GM23338 (cell line): ENCODE measurements around the gene TEX44. TPM values are rescaled to one million over a fixed set of nuclear protein-coding genes. Genes with fewer than 3 reads are reported as not detected.
A peak's percentile ranks its signal among the peaks of the same experiment; 100 is the strongest.

Source experiments
- ATAC-seq: fragments of 200-7000 bp; cut with Tn5 transposase; 3 replicates; pipeline ENCODE4 v1.9.1; 2020
- DNase-seq: peaks from one replicate; pipeline ENCODE4 v3.0.0-alpha.2; 2015; ENCODE audit warnings: low spot score
- H2AFZ ChIP-seq: fragments of 200-600 bp; sonication (generic); 2 replicates; pipeline ENCODE4 v1.8.0; 2016; ENCODE audit warnings: antibody characterized with exemption, mild to moderate bottlenecking, moderate library complexity
- H3F3A ChIP-seq: fragments of 200-600 bp; sonication (generic); replicated peaks from 2 replicates; pipeline ENCODE4 v1.8.0; 2017; ENCODE audit warnings: antibody characterized with exemption, mixed run types, low read depth
- H3K27ac ChIP-seq: fragments of 200-600 bp; sonication (generic); 2 replicates; pipeline ENCODE4 v1.6.1; 2016; ENCODE audit warnings: low read depth
- H3K27me3 ChIP-seq: fragments of 200-600 bp; sonication (generic); 2 replicates; pipeline ENCODE4 v1.8.0; 2016; ENCODE audit warnings: mild to moderate bottlenecking, mixed run types, moderate library complexity; ENCODE audit not compliant: insufficient read depth
- H3K36me3 ChIP-seq: fragments of 200-600 bp; sonication (generic); 2 replicates; pipeline ENCODE4 v1.8.0; 2016; ENCODE audit warnings: mild to moderate bottlenecking; ENCODE audit not compliant: insufficient read depth
- H3K4me1 ChIP-seq: fragments of 200-600 bp; sonication (generic); 2 replicates; pipeline ENCODE4 v1.8.0; 2016; ENCODE audit warnings: mild to moderate bottlenecking, moderate library complexity; ENCODE audit not compliant: insufficient read depth
- H3K4me2 ChIP-seq: fragments of 200-600 bp; sonication (generic); 2 replicates; pipeline ENCODE4 v1.7.1; 2017; ENCODE audit warnings: mixed run types
- H3K4me3 ChIP-seq: fragments of 200-600 bp; sonication (generic); 2 replicates; pipeline ENCODE4 v1.6.1; 2016; ENCODE audit warnings: mixed run types
- H3K79me2 ChIP-seq: fragments of 200-600 bp; sonication (generic); replicated peaks from 2 replicates; pipeline ENCODE4 v1.8.0; 2017; ENCODE audit warnings: mild to moderate bottlenecking; ENCODE audit not compliant: insufficient read depth
- H3K9me2 ChIP-seq: fragments of 200-600 bp; sonication (generic); 2 replicates; pipeline ENCODE4 v1.8.0; 2017; ENCODE audit not compliant: insufficient read depth
- H4K20me1 ChIP-seq: fragments of 200-600 bp; sonication (generic); replicated peaks from 2 replicates; pipeline ENCODE4 v1.8.0; 2017; ENCODE audit warnings: mild to moderate bottlenecking; ENCODE audit not compliant: insufficient read depth
- H3K27ac Mint-ChIP-seq: 2 replicates; pipeline ENCODE4 v1.8.0; 2020; ENCODE audit warnings: inconsistent platforms, mild to moderate bottlenecking, moderate library complexity, mixed read lengths
- H3K27me3 Mint-ChIP-seq: 3 replicates; pipeline ENCODE4 v1.8.0; 2022; ENCODE audit warnings: low read depth, mild to moderate bottlenecking, moderate library complexity, mixed read lengths, inconsistent platforms; ENCODE audit not compliant: insufficient read depth, poor library complexity
- H3K36me3 Mint-ChIP-seq: 3 replicates; pipeline ENCODE4 v1.8.0; 2021; ENCODE audit warnings: low read depth, mild to moderate bottlenecking, inconsistent platforms, moderate library complexity, mixed read lengths
- H3K4me1 Mint-ChIP-seq: 3 replicates; pipeline ENCODE4 v1.8.0; 2020; ENCODE audit warnings: mild to moderate bottlenecking, inconsistent platforms, mixed read lengths
- H3K4me3 Mint-ChIP-seq: 3 replicates; pipeline ENCODE4 v1.8.0; 2021; ENCODE audit warnings: moderate library complexity, mild to moderate bottlenecking, inconsistent platforms, mixed read lengths
- H3K9me3 Mint-ChIP-seq: 3 replicates; pipeline ENCODE4 v1.8.0; 2020; ENCODE audit warnings: moderate library complexity, mild to moderate bottlenecking, inconsistent platforms, mixed read lengths
- CREB1 ChIP-seq: fragments of 250-450 bp; sonication (Bioruptor Pico); IDR thresholded peaks from 2 replicates; pipeline ENCODE4 v1.5.0; 2020; ENCODE audit warnings: low read depth, mild to moderate bottlenecking, moderate library complexity
- CTCF ChIP-seq, 2 experiments: fragments of 200-600 bp in 1 of 2; sonication (generic) in 1 of 2; conservative IDR thresholded peaks; 2 replicates each; pipeline versions ENCODE4 v1.5.1 to v1.6.1; 2016 to 2017; ENCODE audit warnings: antibody characterized with exemption in 2 of 2, low read depth in 2 of 2, mild to moderate bottlenecking in 2 of 2, moderate library complexity in 1 of 2
- JUNB ChIP-seq: IDR thresholded peaks from one replicate; pipeline ENCODE4 v1.6.1; 2016; ENCODE audit warnings: antibody characterized with exemption; ENCODE audit not compliant: unreplicated experiment
- NANOG ChIP-seq: IDR thresholded peaks from 2 replicates; pipeline ENCODE4 v1.6.1; 2016; ENCODE audit warnings: antibody characterized with exemption, borderline replicate concordance
- POLR2AphosphoS5 ChIP-seq: IDR thresholded peaks from 2 replicates; pipeline ENCODE4 v1.6.1; 2016; ENCODE audit warnings: antibody characterized with exemption, low read depth
- REST ChIP-seq: IDR thresholded peaks from one replicate; pipeline ENCODE4 v1.6.1; 2018; ENCODE audit warnings: antibody characterized with exemption; ENCODE audit not compliant: unreplicated experiment
- polyA plus RNA-seq: library from polyadenylated mRNA; unstranded; fragments of >200 nt; fragmentation: Nextera tagmentation; extraction: Ambion mirVana; gene quantifications from 2 replicates; pipeline ENCODE4 v1.2.1, GENCODE V29; 2016
- total RNA-seq: library from RNA; depleted of rRNA; stranded (reverse); fragments of >200 nt; shearing (Covaris generic); gene quantifications from 2 replicates; pipeline ENCODE4 v1.2.3, GENCODE V29; 2014

TEX44 gene
- total and polyA plus RNA-seq, 2 experiments from 2014 or later, result not detected

- peaks cover 55% of the 10 kb centered on the region for H3K4me1 Mint-ChIP-seq
- Histone ChIP-seq H3K79me2 (no peaks in the 10 kb centered on the region), H3K4me3 (peak overlapping the region; percentile 74), H3K4me2 (peak overlapping the region; percentile 94), H3K27ac (peak overlapping the region; percentile 100), H3K27me3 (no peaks in the 10 kb centered on the region), H3K9me2 (no peaks in the 10 kb centered on the region), H3K36me3 (no peaks in the 10 kb centered on the region), H4K20me1 (no peaks in the 10 kb centered on the region), H3K4me1 (peaks cover 45% of the 10 kb centered on the region), H3F3A (peaks cover 47% of the 10 kb centered on the region), H2AFZ (0 out of 2 replicates have a peak overlapping the region, but pooled peaks have one; percentile 28)
- DNase-seq (peak; percentile 62), ATAC-seq (peak; percentile 2)
- TF ChIP-seq REST (no peak), CTCF (conservative IDR thresholded peaks at IDR 0.05; ENCODE audit: low read depth in 2 of 2) (peak; percentile 10 to 41; a peak in 2 of 4 replicates), CREB1 (CRISPR knock-in tag) (no peak), POLR2AphosphoS5 (peak; percentile 29; the same call in 1 of the 2 replicates), NANOG (no peak)
- H3K27ac Mint-ChIP-seq, result peak overlapping the region; percentile 99
- H3K36me3 Mint-ChIP-seq, result no peaks in the 10 kb centered on the region
- H3K9me3 Mint-ChIP-seq, result peaks cover 2% of the 10 kb centered on the region; the same call in 2 of the 3 replicates
- peak overlapping the region; percentile 78 for H3K4me3 Mint-ChIP-seq
- H3K27me3 Mint-ChIP-seq, result peaks cover 36% of the 10 kb centered on the region
These were observed 22.5 kb downstream of the TEX44 start for GRCh38 chr2:231615058-231615671.

DNA sequence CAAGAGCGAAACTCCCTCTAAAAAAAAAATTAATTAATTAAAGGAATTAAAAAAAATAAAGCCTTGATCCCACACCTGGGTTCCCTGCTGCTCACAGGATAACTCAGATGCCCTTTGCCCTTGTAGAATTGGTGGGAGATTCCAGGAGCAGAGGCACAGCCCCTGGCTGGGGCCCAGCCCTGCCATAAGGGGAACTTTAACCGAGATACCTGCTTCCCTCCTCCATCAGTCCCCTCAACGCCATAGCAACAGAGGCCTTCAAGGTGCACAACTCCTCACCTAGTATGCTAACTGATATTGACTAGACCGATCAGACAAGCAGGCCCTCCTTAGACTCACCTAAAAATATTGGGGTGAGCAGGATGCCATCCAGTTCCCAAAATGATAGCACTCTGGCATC, 23.6 kb downstream of the TEX44 start:
- no peaks in the 10 kb centered on the region for H3K36me3 Mint-ChIP-seq
- Histone ChIP-seq H3K4me2 (no peak overlapping the region), H3K27ac (no peak overlapping the region), H4K20me1 (no peaks in the 10 kb centered on the region), H3K4me1 (peaks cover 47% of the 10 kb centered on the region), H3K27me3 (no peaks in the 10 kb centered on the region), H3K4me3 (no peak overlapping the region), H3F3A (peaks cover 50% of the 10 kb centered on the region), H3K9me2 (no peaks in the 10 kb centered on the region), H2AFZ (no peak overlapping the region), H3K36me3 (no peaks in the 10 kb centered on the region), H3K79me2 (no peaks in the 10 kb centered on the region)
- H3K4me1 Mint-ChIP-seq, result peaks cover 59% of the 10 kb centered on the region
- H3K27ac Mint-ChIP-seq, result no peak overlapping the region
- no peak for ATAC-seq
- TF ChIP-seq JUNB, result no peak
- H3K27me3 Mint-ChIP-seq, result peaks cover 32% of the 10 kb centered on the region
- DNase-seq, result no peak
- H3K4me3 Mint-ChIP-seq, result no peak overlapping the region; the same call in 2 of the 3 replicates
- peaks cover 2% of the 10 kb centered on the region; the same call in 2 of the 3 replicates for H3K9me3 Mint-ChIP-seq
